Measurements from ENCODE around the gene CAMK4. TPM values are rescaled to one million over a fixed set of nuclear protein-coding genes. Genes with fewer than 3 reads are reported as not detected.
"Not testable (repeated sequence)": the region's sequence is repeated elsewhere in the genome, so short reads cannot be mapped to it uniquely, and the experiment has no call there.

The CAMK4 gene
- total and polyA plus RNA-seq, 7 donors = 0.02 to 1.00 (median 0.15) TPM; not detected in 1

DNA sequence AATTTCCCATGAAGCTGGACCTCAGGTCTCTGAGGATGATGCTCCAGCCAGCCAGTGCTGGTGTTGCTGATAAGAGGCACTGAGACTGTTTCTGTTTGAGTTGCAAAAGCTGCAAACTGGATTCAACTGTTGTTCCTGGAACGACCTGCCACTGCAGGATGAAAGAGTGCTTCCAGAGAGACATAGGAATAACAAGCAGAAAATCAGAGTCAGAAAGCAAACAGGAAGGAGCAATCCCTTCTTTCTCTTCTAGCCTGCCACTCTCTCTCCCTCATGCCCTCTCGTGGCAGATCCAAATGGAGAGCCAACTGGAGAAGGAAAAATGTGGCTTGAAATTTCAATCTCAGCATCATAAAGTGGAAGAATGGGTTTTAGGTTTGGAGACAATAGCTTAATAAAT is 177.7 kb downstream of the CAMK4 start:
- WGBS, 3 donors = 37 to 49% (median 41%) methylated on average over 2 of the region's 2 CpGs
- Histone ChIP-seq H3K4me3 (no peak overlapping the region), H3K36me3 (ENCODE audit: insufficient read depth in 1 of 2, low read depth in 1 of 2) (no peaks in the 10 kb centered on the region), H3K27me3 (ENCODE audit: insufficient read depth in 3 of 3, low read length in 2 of 3) (no peaks in the 10 kb centered on the region), H3K9me3 (no peaks in the 10 kb centered on the region), H3K27ac (no peak overlapping the region), H3K4me1 (no peaks in the 10 kb centered on the region)
- TF ChIP-seq, protein P1, sequence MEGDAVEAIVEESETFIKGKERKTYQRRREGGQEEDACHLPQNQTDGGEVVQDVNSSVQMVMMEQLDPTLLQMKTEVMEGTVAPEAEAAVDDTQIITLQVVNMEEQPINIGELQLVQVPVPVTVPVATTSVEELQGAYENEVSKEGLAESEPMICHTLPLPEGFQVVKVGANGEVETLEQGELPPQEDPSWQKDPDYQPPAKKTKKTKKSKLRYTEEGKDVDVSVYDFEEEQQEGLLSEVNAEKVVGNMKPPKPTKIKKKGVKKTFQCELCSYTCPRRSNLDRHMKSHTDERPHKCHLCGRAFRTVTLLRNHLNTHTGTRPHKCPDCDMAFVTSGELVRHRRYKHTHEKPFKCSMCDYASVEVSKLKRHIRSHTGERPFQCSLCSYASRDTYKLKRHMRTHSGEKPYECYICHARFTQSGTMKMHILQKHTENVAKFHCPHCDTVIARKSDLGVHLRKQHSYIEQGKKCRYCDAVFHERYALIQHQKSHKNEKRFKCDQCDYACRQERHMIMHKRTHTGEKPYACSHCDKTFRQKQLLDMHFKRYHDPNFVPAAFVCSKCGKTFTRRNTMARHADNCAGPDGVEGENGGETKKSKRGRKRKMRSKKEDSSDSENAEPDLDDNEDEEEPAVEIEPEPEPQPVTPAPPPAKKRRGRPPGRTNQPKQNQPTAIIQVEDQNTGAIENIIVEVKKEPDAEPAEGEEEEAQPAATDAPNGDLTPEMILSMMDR (IDR thresholded peaks at IDR 0.05) = no peak
- intact Hi-C loops (cut with DNase I) = no loop called here
- no peak for DNase-seq
- ATAC-seq = no peak

DNA sequence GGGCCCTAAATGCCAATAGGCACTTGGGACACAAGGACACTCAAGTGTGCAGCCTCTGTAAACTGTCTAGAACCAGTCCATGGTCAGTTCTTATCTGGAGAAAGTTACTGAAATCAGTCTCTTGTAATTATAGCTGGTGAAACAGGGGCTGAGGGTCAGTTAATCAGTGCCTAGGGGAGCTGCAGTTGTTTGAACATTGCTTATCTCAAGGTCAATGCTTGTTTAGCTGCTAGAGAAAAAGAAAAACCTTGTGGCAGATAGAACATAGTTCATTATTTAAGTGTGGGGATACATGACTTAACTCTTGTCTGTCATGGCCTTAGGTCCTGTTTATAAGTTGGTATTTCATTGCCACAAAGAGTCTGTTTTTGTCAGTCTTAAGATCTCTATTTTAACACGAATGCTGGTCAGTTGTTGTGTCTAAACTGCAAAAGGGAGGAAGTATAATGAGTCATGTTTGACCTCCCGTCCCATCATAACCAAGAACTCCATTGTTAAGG is 180.1 kb downstream of the CAMK4 start:
- Histone ChIP-seq H3K27me3 (ENCODE audit: insufficient read depth in 3 of 3, low read length in 2 of 3) (no peaks in the 10 kb centered on the region), H3K4me3 (no peak overlapping the region), H3K4me1 (no peaks in the 10 kb centered on the region), H3K27ac (no peak overlapping the region), H3K36me3 (ENCODE audit: insufficient read depth in 1 of 2, low read depth in 1 of 2) (no peaks in the 10 kb centered on the region), H3K9me3 (no peaks in the 10 kb centered on the region)
- intact Hi-C loops (cut with DNase I) = no loop called here
- TF ChIP-seq, protein P1 (IDR thresholded peaks at IDR 0.05) = no peak
- no peak for ATAC-seq
- 54 to 79% (median 72%) methylated on average over 2 of the region's 2 CpGs for WGBS, 3 donors
- DNase-seq = no peak

DNA sequence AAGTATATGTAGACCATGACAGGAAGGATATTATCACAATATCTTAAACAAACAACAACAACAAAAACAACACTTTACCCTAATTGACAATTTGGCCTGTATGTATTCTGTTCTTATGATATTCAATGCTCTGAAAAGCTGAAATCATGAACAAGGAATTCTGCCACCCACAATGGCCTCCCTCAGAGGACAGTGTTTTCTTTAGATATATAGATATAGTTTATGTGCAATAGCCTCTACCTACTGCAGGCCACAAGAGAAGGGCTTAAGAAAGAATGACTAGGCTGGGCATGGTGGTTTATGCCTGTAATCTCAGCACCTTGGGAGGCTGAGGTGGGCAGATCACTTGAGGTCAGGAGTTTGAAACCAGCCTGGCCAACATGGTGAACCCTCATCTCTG is 183.4 kb downstream of the CAMK4 start:
- Histone ChIP-seq H3K4me3 (no peak overlapping the region), H3K36me3 (ENCODE audit: insufficient read depth in 1 of 2, low read depth in 1 of 2) (no peaks in the 10 kb centered on the region), H3K27ac (no peak overlapping the region), H3K4me1 (no peaks in the 10 kb centered on the region), H3K27me3 (ENCODE audit: insufficient read depth in 3 of 3, low read length in 2 of 3) (no peaks in the 10 kb centered on the region), H3K9me3 (no peaks in the 10 kb centered on the region)
- intact Hi-C loops (cut with DNase I) = no loop called here
- TF ChIP-seq, protein P1 (IDR thresholded peaks at IDR 0.05) = no peak
- no peak for ATAC-seq
- DNase-seq = no peak

DNA sequence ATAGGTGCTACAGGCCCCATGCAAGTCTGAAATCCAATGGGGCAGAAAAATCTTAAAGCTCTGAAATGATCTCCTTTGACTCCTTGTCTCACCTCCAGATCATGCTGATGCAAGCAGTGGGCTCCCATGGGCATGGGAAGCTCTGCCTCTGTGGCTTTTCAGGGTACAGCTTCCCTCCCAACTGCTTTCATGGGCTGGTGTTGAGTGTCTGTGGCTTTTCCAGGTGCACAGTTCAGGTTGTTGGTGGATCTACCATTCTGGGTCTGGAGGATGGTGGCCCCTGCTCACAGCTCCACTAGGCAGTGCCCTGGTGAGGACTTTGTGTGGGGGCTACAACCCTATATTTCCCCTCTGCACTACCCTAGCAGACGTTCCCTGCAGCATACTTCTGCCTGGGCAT is 184.6 kb downstream of the CAMK4 start:
- Histone ChIP-seq H3K4me3 (no peak overlapping the region), H3K27ac (no peak overlapping the region), H3K36me3 (ENCODE audit: insufficient read depth in 1 of 2, low read depth in 1 of 2) (no peaks in the 10 kb centered on the region), H3K4me1 (no peaks in the 10 kb centered on the region), H3K9me3 (no peaks in the 10 kb centered on the region), H3K27me3 (ENCODE audit: insufficient read depth in 3 of 3, low read length in 2 of 3) (no peaks in the 10 kb centered on the region)
- DNase-seq (no peak), ATAC-seq (no peak)
- intact Hi-C loops (cut with DNase I) = no loop called here
- 81 to 94% (median 85%) methylated on average over 1 of the region's 1 CpG for WGBS, 3 donors
- TF ChIP-seq, protein P1 (IDR thresholded peaks at IDR 0.05) = no peak

DNA sequence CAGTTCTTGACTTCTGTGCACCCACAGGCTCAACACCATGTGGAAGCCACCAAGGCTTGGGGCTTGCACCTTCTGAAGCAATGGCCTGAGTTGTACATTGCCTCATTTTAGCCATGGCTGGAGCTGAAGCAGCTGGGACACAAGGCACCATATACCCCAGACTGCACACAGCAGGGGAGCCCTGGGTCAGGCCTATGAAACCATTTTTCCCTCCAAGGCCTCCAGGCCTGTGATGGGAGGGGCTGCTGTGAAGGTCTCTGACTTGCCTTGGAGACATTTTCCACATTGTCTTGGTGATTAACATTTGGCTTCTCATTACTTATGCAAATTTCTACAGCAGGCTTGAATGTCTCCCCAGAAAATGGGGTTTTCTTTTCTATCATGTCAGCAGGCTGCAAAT is 185.1 kb downstream of the CAMK4 start:
- H3K27me3 ChIP-seq (ENCODE audit: insufficient read depth in 3 of 3, low read length in 2 of 3); H3K4me3 ChIP-seq; H3K4me1 ChIP-seq; DNase-seq; H3K9me3 ChIP-seq; H3K27ac ChIP-seq; ATAC-seq; H3K36me3 ChIP-seq (ENCODE audit: insufficient read depth in 1 of 2, low read depth in 1 of 2); intact Hi-C loops (cut with DNase I): not testable (repeated sequence)

DNA sequence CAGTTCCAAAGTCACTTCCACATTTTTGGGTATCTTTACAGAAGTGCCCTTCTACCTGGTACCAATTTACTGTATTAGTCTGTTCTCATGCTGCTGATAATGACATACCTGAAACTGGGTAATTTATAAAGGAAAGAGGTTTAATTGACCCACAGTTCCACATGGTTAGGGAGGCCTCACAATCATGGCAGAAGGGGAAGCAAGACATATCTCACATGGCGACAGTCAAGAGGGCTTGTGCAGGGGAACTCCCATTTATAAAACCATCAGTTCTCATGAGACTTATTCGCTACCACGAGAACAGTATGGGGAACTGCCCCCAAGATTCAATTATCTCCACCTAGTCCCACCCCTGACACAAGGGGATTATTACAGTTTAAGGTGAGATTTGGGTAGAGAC is 185.9 kb downstream of the CAMK4 start:
- H3K27ac ChIP-seq; H3K36me3 ChIP-seq (ENCODE audit: insufficient read depth in 1 of 2, low read depth in 1 of 2); DNase-seq; H3K4me3 ChIP-seq; ATAC-seq; H3K27me3 ChIP-seq (ENCODE audit: insufficient read depth in 3 of 3, low read length in 2 of 3); intact Hi-C loops (cut with DNase I); H3K9me3 ChIP-seq; H3K4me1 ChIP-seq: not testable (repeated sequence)
- 90 to 95% (median 93%) methylated on average over 3 of the region's 3 CpGs for WGBS, 3 donors

All from psoas muscle (tissue), 8 donors.